ENCODE measurements around the gene C4orf46. TPM values are rescaled to one million over a fixed set of nuclear protein-coding genes. Genes with fewer than 3 reads are reported as not detected.

Gene C4orf46
- total RNA-seq, 4 donors from 2014 or later, result 12.6 to 15.4 (median 13.2) TPM

GRCh38 chr4:158656439-158656838 lies 15.2 kb downstream of the C4orf46 start:
- Histone ChIP-seq H3K4me3 (replicated peaks in 1 of 3) (no peak overlapping the region), H3K9me3 (no peaks in the 10 kb centered on the region), H3K36me3 (no peaks in the 10 kb centered on the region), H3K27me3 (no peaks in the 10 kb centered on the region), H3K4me1 (no peaks in the 10 kb centered on the region), H3K27ac (no peak overlapping the region)
- intact Hi-C loops (cut with DNase I), result no loop called here
- TF ChIP-seq POLR2A (IDR thresholded peaks at IDR 0.05) (no peak), CTCF (IDR thresholded peaks at IDR 0.05) (no peak)
- 80 to 90% methylated on average over 1 of the region's 1 CpG for WGBS, 2 donors
- DNase-seq, result no peak

- Histone ChIP-seq H3K27ac (no peak overlapping the region), H3K4me3 (replicated peaks in 1 of 3) (no peak overlapping the region), H3K4me1 (no peaks in the 10 kb centered on the region), H3K36me3 (no peaks in the 10 kb centered on the region), H3K27me3 (no peaks in the 10 kb centered on the region), H3K9me3 (no peaks in the 10 kb centered on the region)
- no peak for DNase-seq
- no peak for TF ChIP-seq CTCF (IDR thresholded peaks at IDR 0.05)
- TF ChIP-seq POLR2A (IDR thresholded peaks at IDR 0.05), result no peak
- intact Hi-C loops (cut with DNase I), result no loop called here
- WGBS, 2 donors, result 12 to 15% methylated on average over 2 of the region's 2 CpGs
These were observed 18.8 kb downstream of the C4orf46 start for GRCh38 chr4:158652920-158653319.

GRCh38 chr4:158649111-158649680 lies 22.5 kb downstream of the C4orf46 start:
- 75 to 86% methylated on average over 4 of the region's 4 CpGs for WGBS, 2 donors
- intact Hi-C loops (cut with DNase I), result no loop called here
- no peak overlapping the region for H3K4me3 ChIP-seq (replicated peaks in 1 of 3)

GRCh38 chr4:158644760-158645159 lies 26.9 kb downstream of the C4orf46 start:
- Histone ChIP-seq H3K4me3 (replicated peaks in 1 of 3) (no peak overlapping the region), H3K27ac (no peak overlapping the region), H3K4me1 (no peaks in the 10 kb centered on the region), H3K36me3 (no peaks in the 10 kb centered on the region), H3K9me3 (no peaks in the 10 kb centered on the region), H3K27me3 (no peaks in the 10 kb centered on the region)
- no peak for TF ChIP-seq POLR2A (IDR thresholded peaks at IDR 0.05)
- no peak for TF ChIP-seq CTCF (IDR thresholded peaks at IDR 0.05)
- DNase-seq, result no peak
- intact Hi-C loops (cut with DNase I), result no loop called here
- 76 to 79% methylated on average over 3 of the region's 3 CpGs for WGBS, 2 donors

More at GRCh38 chr4:158649111-158649680, 22.5 kb downstream of the C4orf46 start:
- TF ChIP-seq POLR2A (IDR thresholded peaks at IDR 0.05), result no peak
- no peak for TF ChIP-seq CTCF (IDR thresholded peaks at IDR 0.05)
- no peak overlapping the region for H3K27ac ChIP-seq
- no peaks in the 10 kb centered on the region for H3K9me3 ChIP-seq
- H3K36me3 ChIP-seq, result no peaks in the 10 kb centered on the region
- DNase-seq, result no peak
- H3K27me3 ChIP-seq, result no peaks in the 10 kb centered on the region
- no peaks in the 10 kb centered on the region for H3K4me1 ChIP-seq

GRCh38 chr4:158644356-158644755 lies 27.3 kb downstream of the C4orf46 start:
- Histone ChIP-seq H3K9me3 (no peaks in the 10 kb centered on the region), H3K4me3 (replicated peaks in 1 of 3) (no peak overlapping the region), H3K27me3 (no peaks in the 10 kb centered on the region), H3K27ac (no peak overlapping the region), H3K36me3 (no peaks in the 10 kb centered on the region), H3K4me1 (no peaks in the 10 kb centered on the region)
- TF ChIP-seq CTCF (IDR thresholded peaks at IDR 0.05) (no peak), POLR2A (IDR thresholded peaks at IDR 0.05) (no peak)
- DNase-seq, result no peak
- intact Hi-C loops (cut with DNase I), result no loop called here
- WGBS, 2 donors, result 81 to 82% methylated on average over 5 of the region's 5 CpGs

All from thyroid gland (tissue), 4 donors.